Neural progenitor cell (in vitro differentiated cells): ENCODE results near the gene RSRP1.
"Not testable (repeated sequence)": the region's sequence is repeated elsewhere in the genome, so short reads cannot be mapped to it uniquely, and the experiment has no call there.

Experiments used
- EZH2 ChIP-seq: fragments of 200-600 bp; sonication (generic); IDR thresholded peaks from 2 replicates; pipeline ENCODE4 v1.6.1; 2017; ENCODE audit warnings: antibody characterized with exemption, mild to moderate bottlenecking, moderate library complexity
- EZH2phosphoT487 ChIP-seq: fragments of 200-600 bp; sonication (generic); IDR thresholded peaks from 2 replicates; pipeline ENCODE4 v1.6.1; 2017; ENCODE audit warnings: antibody characterized with exemption
- TF ChIP-seq, protein P1 (sequence below): fragments of 200-600 bp; sonication (generic); IDR thresholded peaks from 2 replicates; pipeline ENCODE4 v1.5.1; 2017; ENCODE audit warnings: antibody characterized with exemption, mild to moderate bottlenecking

GRCh38 chr1:25296501-25296900 lies 49.2 kb upstream of the RSRP1 start:
- TF ChIP-seq EZH2, EZH2phosphoT487: not testable (repeated sequence)
- TF ChIP-seq, protein P1, sequence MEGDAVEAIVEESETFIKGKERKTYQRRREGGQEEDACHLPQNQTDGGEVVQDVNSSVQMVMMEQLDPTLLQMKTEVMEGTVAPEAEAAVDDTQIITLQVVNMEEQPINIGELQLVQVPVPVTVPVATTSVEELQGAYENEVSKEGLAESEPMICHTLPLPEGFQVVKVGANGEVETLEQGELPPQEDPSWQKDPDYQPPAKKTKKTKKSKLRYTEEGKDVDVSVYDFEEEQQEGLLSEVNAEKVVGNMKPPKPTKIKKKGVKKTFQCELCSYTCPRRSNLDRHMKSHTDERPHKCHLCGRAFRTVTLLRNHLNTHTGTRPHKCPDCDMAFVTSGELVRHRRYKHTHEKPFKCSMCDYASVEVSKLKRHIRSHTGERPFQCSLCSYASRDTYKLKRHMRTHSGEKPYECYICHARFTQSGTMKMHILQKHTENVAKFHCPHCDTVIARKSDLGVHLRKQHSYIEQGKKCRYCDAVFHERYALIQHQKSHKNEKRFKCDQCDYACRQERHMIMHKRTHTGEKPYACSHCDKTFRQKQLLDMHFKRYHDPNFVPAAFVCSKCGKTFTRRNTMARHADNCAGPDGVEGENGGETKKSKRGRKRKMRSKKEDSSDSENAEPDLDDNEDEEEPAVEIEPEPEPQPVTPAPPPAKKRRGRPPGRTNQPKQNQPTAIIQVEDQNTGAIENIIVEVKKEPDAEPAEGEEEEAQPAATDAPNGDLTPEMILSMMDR = not testable (repeated sequence)
